Measurements from ENCODE around the gene FUS. TPM values are rescaled to one million over a fixed set of nuclear protein-coding genes. Genes with fewer than 3 reads are reported as not detected.

FUS gene
- total and polyA plus RNA-seq, 2 of the 13 experiments (the other 11 are each of a cell fraction or from before 2014, with no cell fraction given): 68.1 to 168 TPM

DNA sequence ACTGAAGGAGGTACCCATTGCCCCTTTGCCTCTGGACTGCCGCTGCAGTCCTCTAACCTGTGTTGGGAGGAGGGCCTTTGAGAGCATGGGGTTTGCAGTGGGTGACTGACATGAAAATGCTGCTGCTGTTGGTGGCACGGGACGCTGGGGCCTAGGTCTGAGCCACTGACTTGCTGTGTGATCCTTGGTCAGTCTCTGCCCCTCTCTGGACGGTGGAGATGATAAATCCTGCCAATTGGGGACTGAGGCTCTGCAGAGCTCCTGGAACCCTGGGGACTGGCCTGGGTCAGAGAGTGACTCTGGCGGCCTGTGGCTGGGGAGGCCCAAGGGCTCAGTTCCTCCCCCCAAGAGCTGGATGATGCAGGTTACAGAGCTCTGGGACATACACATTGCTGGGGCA, 43.1 kb downstream of the FUS start:
- CTCF ChIA-PET (ENCODE audit: low intra/inter-chr PET ratio, low total read pairs): no interaction called here
- in situ Hi-C loops (cut with HindIII; ENCODE audit: extremely low pct_ligation_motif_present, low pct_unique_long_range_greater_than_20kb) (loop anchor here (25.0 kb wide), 2 partner anchors 214 to 639 kb away; partner anchors contain the start of genes COX6A2, ZNF267 and ZNF843), intact Hi-C loops (cut with micrococcal nuclease; ENCODE audit: unreplicated experiment) (no loop called here)
- no TSS peak for BruUV-seq (replicated peaks)
- ATAC-seq (no peak), DNase-seq (ENCODE audit: low spot score) (no peak), FAIRE-seq (no peak)
- H4K20me1 ChIP-seq (ENCODE audit: insufficient read depth, low read length): no peaks in the 10 kb centered on the region
- no peaks in the 10 kb centered on the region for H3K36me3 ChIP-seq (replicated peaks in 1 of 2; ENCODE audit: control insufficient read depth in 1 of 2, insufficient read depth in 2 of 2, low read length in 2 of 2)
- no peak overlapping the region for H2AFZ ChIP-seq (ENCODE audit: low read length)
- peaks cover 7 to 45% of the 10 kb centered on the region in 2 experiments; a peak in 4 of 5 replicates for H3K27me3 ChIP-seq (ENCODE audit: control insufficient read depth in 1 of 2, insufficient read depth in 2 of 2, low read length in 2 of 2)
- H3K4me3 ChIP-seq (replicated peaks in 1 of 3; ENCODE audit: insufficient read depth in 1 of 3, low read depth in 2 of 3, low read length in 3 of 3): no peak overlapping the region
- TF ChIP-seq ZNF768 (CRISPR knock-in tag; IDR thresholded peaks at IDR 0.05) (peak; percentile 79), MIER3 (CRISPR knock-in tag; IDR thresholded peaks at IDR 0.05; ENCODE audit: borderline replicate concordance) (no peak)
- H3K4me1 ChIP-seq (ENCODE audit: insufficient read depth, low read length): no peaks in the 10 kb centered on the region
- WGBS (ENCODE audit: low lambda C conversion rate): 49% methylated on average over 3 of the region's 5 CpGs
- no peak overlapping the region for H3K9ac ChIP-seq (ENCODE audit: insufficient read depth, low read depth, low read length)
- no peaks in the 10 kb centered on the region for H3K9me3 ChIP-seq (ENCODE audit: low read length)
- H3K4me2 ChIP-seq (ENCODE audit: low read depth, low read length): no peak overlapping the region
- POLR2A ChIA-PET: no interaction called here
- no peaks in the 10 kb centered on the region for H3K79me2 ChIP-seq (ENCODE audit: insufficient read depth, low read length)
- no peak overlapping the region for H3K27ac ChIP-seq (ENCODE audit: extremely low read length, insufficient read depth, low read length)

DNA sequence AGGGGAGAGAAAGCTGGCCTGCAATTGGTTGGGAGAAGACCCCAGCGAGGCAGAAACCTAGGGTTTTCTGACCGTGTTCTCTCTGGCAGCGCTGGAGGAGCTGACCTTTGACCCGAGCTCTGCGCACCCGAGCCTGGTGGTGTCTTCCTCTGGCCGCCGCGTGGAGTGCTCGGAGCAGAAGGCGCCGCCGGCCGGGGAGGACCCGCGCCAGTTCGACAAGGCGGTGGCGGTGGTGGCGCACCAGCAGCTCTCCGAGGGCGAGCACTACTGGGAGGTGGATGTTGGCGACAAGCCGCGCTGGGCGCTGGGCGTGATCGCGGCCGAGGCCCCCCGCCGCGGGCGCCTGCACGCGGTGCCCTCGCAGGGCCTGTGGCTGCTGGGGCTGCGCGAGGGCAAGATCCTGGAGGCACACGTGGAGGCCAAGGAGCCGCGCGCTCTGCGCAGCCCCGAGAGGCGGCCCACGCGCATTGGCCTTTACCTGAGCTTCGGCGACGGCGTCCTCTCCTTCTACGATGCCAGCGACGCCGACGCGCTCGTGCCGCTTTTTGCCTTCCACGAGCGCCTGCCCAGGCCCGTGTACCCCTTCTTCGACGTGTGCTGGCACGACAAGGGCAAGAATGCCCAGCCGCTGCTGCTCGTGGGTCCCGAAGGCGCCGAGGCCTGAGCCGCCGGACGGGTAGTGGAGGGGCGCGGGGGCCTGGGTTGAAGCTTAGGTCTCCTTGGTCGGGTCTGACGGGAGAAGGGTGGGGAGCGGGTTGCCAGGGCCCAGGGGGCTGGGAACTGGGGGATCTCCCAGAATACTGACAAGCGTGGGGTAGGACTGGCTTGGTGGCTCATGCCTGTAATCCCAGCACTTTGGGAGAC, 44.4 kb downstream of the FUS start:
- no peak overlapping the region for H3K27ac ChIP-seq (ENCODE audit: extremely low read length, insufficient read depth, low read length)
- intact Hi-C loops (cut with micrococcal nuclease; ENCODE audit: unreplicated experiment) (no loop called here), in situ Hi-C loops (cut with HindIII; ENCODE audit: extremely low pct_ligation_motif_present, low pct_unique_long_range_greater_than_20kb) (loop anchor here (25.0 kb wide), 2 partner anchors 213 to 638 kb away; partner anchors contain the start of genes COX6A2, ZNF267 and ZNF843)
- no peaks in the 10 kb centered on the region for H3K9me3 ChIP-seq (ENCODE audit: low read length)
- no peak overlapping the region for H3K9ac ChIP-seq (ENCODE audit: insufficient read depth, low read depth, low read length)
- H2AFZ ChIP-seq (ENCODE audit: low read length): no peak overlapping the region
- FAIRE-seq (no peak), DNase-seq (ENCODE audit: low spot score) (no peak), ATAC-seq (no peak)
- peaks cover 9 to 47% of the 10 kb centered on the region in 2 experiments; a peak in 4 of 5 replicates for H3K27me3 ChIP-seq (ENCODE audit: control insufficient read depth in 1 of 2, insufficient read depth in 2 of 2, low read length in 2 of 2)
- WGBS (ENCODE audit: low lambda C conversion rate): 86% methylated on average over 76 of the region's 80 CpGs
- ChIA-PET CTCF (ENCODE audit: low intra/inter-chr PET ratio, low total read pairs) (no interaction called here), POLR2A (no interaction called here)
- H3K4me2 ChIP-seq (ENCODE audit: low read depth, low read length): no peak overlapping the region
- no TSS peak for BruUV-seq (replicated peaks)
- no peaks in the 10 kb centered on the region for H3K36me3 ChIP-seq (replicated peaks in 1 of 2; ENCODE audit: control insufficient read depth in 1 of 2, insufficient read depth in 2 of 2, low read length in 2 of 2)
- TF ChIP-seq ZNF747 (CRISPR knock-in tag; IDR thresholded peaks at IDR 0.05; ENCODE audit: borderline replicate concordance) (no peak), TBX3 (IDR thresholded peaks at IDR 0.05; ENCODE audit: borderline replicate concordance) (no peak), RBM39 (IDR thresholded peaks at IDR 0.05; ENCODE audit: low read depth, low read length, poor library complexity, severe bottlenecking) (no peak)
- TF ChIP-seq, protein P1, sequence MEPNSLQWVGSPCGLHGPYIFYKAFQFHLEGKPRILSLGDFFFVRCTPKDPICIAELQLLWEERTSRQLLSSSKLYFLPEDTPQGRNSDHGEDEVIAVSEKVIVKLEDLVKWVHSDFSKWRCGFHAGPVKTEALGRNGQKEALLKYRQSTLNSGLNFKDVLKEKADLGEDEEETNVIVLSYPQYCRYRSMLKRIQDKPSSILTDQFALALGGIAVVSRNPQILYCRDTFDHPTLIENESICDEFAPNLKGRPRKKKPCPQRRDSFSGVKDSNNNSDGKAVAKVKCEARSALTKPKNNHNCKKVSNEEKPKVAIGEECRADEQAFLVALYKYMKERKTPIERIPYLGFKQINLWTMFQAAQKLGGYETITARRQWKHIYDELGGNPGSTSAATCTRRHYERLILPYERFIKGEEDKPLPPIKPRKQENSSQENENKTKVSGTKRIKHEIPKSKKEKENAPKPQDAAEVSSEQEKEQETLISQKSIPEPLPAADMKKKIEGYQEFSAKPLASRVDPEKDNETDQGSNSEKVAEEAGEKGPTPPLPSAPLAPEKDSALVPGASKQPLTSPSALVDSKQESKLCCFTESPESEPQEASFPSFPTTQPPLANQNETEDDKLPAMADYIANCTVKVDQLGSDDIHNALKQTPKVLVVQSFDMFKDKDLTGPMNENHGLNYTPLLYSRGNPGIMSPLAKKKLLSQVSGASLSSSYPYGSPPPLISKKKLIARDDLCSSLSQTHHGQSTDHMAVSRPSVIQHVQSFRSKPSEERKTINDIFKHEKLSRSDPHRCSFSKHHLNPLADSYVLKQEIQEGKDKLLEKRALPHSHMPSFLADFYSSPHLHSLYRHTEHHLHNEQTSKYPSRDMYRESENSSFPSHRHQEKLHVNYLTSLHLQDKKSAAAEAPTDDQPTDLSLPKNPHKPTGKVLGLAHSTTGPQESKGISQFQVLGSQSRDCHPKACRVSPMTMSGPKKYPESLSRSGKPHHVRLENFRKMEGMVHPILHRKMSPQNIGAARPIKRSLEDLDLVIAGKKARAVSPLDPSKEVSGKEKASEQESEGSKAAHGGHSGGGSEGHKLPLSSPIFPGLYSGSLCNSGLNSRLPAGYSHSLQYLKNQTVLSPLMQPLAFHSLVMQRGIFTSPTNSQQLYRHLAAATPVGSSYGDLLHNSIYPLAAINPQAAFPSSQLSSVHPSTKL (CRISPR knock-in tag; IDR thresholded peaks at IDR 0.05): no peak
- H4K20me1 ChIP-seq (ENCODE audit: insufficient read depth, low read length): no peaks in the 10 kb centered on the region
- H3K4me3 ChIP-seq (replicated peaks in 1 of 3; ENCODE audit: insufficient read depth in 1 of 3, low read depth in 2 of 3, low read length in 3 of 3): no peak overlapping the region
- no peaks in the 10 kb centered on the region for H3K79me2 ChIP-seq (ENCODE audit: insufficient read depth, low read length)
- no peaks in the 10 kb centered on the region for H3K4me1 ChIP-seq (ENCODE audit: insufficient read depth, low read length)

Measured in HepG2 (cell line).